Heart left ventricle (tissue), 16 donors: ENCODE measurements around the gene NUDT4. TPM values are rescaled to one million over a fixed set of nuclear protein-coding genes. Genes with fewer than 3 reads are reported as not detected.
A peak's percentile ranks its signal among the peaks of the same experiment; 100 is the strongest.

Source experiments
- ATAC-seq, 4 donors: fragments of 200-7000 bp; cut with Tn5 transposase; one replicate each; pipeline ENCODE4 v1.9.1; 2020 to 2022; ENCODE audit warnings: moderate library complexity in 4 of 4, mild to moderate bottlenecking in 3 of 4, moderate number of reproducible peaks in 1 of 4
- DNase-seq, 5 donors: peaks; one replicate each; pipeline ENCODE4 v3.0.0-alpha.2; 2020
- H3K27ac ChIP-seq, 12 donors: fragments of 200-600 bp; sonication (generic) in 4 of 12; one replicate each; pipeline versions ENCODE4 v1.5.0 to v1.8.0; 2016 to 2022; ENCODE audit warnings: mild to moderate bottlenecking in 2 of 12
- H3K27me3 ChIP-seq, 9 donors: fragments of 200-600 bp; sonication (generic) in 2 of 9; one replicate each; pipeline versions ENCODE4 v1.5.1 to v1.8.0; 2016 to 2022; ENCODE audit warnings: mild to moderate bottlenecking in 3 of 9
- H3K36me3 ChIP-seq, 9 donors: fragments of 200-600 bp; sonication (generic) in 2 of 9; one replicate each; pipeline versions ENCODE4 v1.5.0 to v1.8.0; 2018 to 2022; ENCODE audit warnings: mild to moderate bottlenecking in 2 of 9
- H3K4me1 ChIP-seq, 12 donors: fragments of 200-600 bp; sonication (generic) in 4 of 12; one replicate each; pipeline versions ENCODE4 v1.5.0 to v1.8.0; 2016 to 2022; ENCODE audit warnings: mild to moderate bottlenecking in 3 of 12
- H3K4me3 ChIP-seq, 12 donors: fragments of 200-600 bp; sonication (generic) in 4 of 12; one replicate each; pipeline versions ENCODE4 v1.5.0 to v1.8.0; 2017 to 2022; ENCODE audit warnings: mild to moderate bottlenecking in 9 of 12, moderate library complexity in 4 of 12
- H3K9me3 ChIP-seq, 12 donors: fragments of 200-600 bp; sonication (generic) in 4 of 12; one replicate each; pipeline versions ENCODE4 v1.5.0 to v1.8.0; 2016 to 2022; ENCODE audit warnings: mild to moderate bottlenecking in 1 of 12
- POLR2A ChIP-seq, 2 donors: fragments of 450-650 bp; IDR thresholded peaks; one replicate each; pipeline ENCODE4 v1.6.1; 2017; ENCODE audit warnings: antibody characterized with exemption in 2 of 2, mild to moderate bottlenecking in 2 of 2, moderate library complexity in 2 of 2
- WGBS, 4 donors: extraction: QIAGEN DNeasy Blood & Tissue Kit in 2 of 4; methylation state at CpG; one replicate each; pipeline versions ENCODE4 v1.1.5 to v1.1.7; 2013 to 2018; 5-methylcytosine and 5-hydroxymethylcytosine counted together
- intact Hi-C, 10 donors: fragments of 100-400 bp; cut with DNase I; formaldehyde crosslinking; loops; one replicate each; pipeline versions ENCODE4 v1.11.1 to v1.14.2; 2022
- polyA plus RNA-seq, 2 donors: library from polyadenylated mRNA; stranded (reverse); fragments of 200-250 nt; gene quantifications; one replicate each; pipeline ENCODE4 v1.2.3, GENCODE V29; 2013
- total RNA-seq, 9 donors: library from RNA; depleted of rRNA in 2 of 9; stranded (reverse); fragments of >200 nt in 2 of 9; fragmentation: NEBNext Ultra II Directional in 3 of 9; extraction: Animal tissue kit (Norgen Biotek cat#: 25700) in 3 of 9; gene quantifications; one replicate each; pipeline versions ENCODE4 v1.1.0 to v1.2.4, GENCODE V29; 2016 to 2023
- TF ChIP-seq, protein P1 (sequence below), 12 donors: fragments of 200-600 bp; sonication (generic) in 4 of 12; IDR thresholded peaks; one replicate each; pipeline versions ENCODE4 v1.5.0 to v1.8.0; 2018 to 2022; ENCODE audit warnings: antibody characterized with exemption in 12 of 12, mild to moderate bottlenecking in 5 of 12
- donor health status: ischemic (EF 13 %, LVEDD 7.1; RV severe dilation, severe dysfunction).
- donor health status: healthy with polysubstance abuse.
- donor health status: DM: no; HTN: yes; CAD: no.
- donor health status: DM: no; HTN: no; CAD: no.
- donor health status: ischemic (EF 25% LVEDD 6.9; RV normal size, moderate dysfunction).
- donor health status: ischemic (EF 25% LVEDD 5.7; RV mildly dilated, moderate dysfunction).
- donor health status: healthy.
- donor health status: DM: yes; HTN: yes; CAD: no.
- donor health status: ischemic (EF 35%, LVEDD 5.7; RV mildly dilated, moderate dysfunction).
- donor health status: nonischemic (EF 11% LVEDD 7.7; RV severe dilation, severe dysfunction).
- donor health status: DM: yes; HTN: yes; CAD: no.
- donor health status: PGD.
- donor health status: ischemic (EF 29% LVEDD 5.4; RV normal size, mild dysfunction).
- donor health status: nonischemic (EF 23%, LVEDD 6.1; RV moderate dilation, normal function).

Gene NUDT4
- total and polyA plus RNA-seq, 11 donors, result 59.9 to 667 (median 242) TPM

GRCh38 chr12:93413064-93413463 lies 35.3 kb downstream of the NUDT4 start:
- no peak overlapping the region for H3K4me3 ChIP-seq
- no peak for DNase-seq
- H3K4me1 ChIP-seq, result peaks cover 0 to 71% (median 44%) of the 10 kb centered on the region in 12 donors
- peaks cover 0 to 30% (median 22%) of the 10 kb centered on the region in 9 donors for H3K36me3 ChIP-seq
- WGBS, 4 donors, result 38 to 51% (median 42%) methylated on average over 3 of the region's 3 CpGs
- intact Hi-C loops, result loop anchor here in 3 of 10 donors (10.0 kb wide), 3 partner anchors 428 to 628 kb away; partner anchors contain the start of gene EEA1 (in 1 of the 3)
- no peaks in the 10 kb centered on the region for H3K27me3 ChIP-seq
- H3K9me3 ChIP-seq, result no peaks in the 10 kb centered on the region
- ATAC-seq, result no peak
- H3K27ac ChIP-seq, result peak overlapping the region in 3 of 12 donors; percentile 4 to 11 (median 6)
- TF ChIP-seq, protein P1, sequence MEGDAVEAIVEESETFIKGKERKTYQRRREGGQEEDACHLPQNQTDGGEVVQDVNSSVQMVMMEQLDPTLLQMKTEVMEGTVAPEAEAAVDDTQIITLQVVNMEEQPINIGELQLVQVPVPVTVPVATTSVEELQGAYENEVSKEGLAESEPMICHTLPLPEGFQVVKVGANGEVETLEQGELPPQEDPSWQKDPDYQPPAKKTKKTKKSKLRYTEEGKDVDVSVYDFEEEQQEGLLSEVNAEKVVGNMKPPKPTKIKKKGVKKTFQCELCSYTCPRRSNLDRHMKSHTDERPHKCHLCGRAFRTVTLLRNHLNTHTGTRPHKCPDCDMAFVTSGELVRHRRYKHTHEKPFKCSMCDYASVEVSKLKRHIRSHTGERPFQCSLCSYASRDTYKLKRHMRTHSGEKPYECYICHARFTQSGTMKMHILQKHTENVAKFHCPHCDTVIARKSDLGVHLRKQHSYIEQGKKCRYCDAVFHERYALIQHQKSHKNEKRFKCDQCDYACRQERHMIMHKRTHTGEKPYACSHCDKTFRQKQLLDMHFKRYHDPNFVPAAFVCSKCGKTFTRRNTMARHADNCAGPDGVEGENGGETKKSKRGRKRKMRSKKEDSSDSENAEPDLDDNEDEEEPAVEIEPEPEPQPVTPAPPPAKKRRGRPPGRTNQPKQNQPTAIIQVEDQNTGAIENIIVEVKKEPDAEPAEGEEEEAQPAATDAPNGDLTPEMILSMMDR (IDR thresholded peaks at IDR 0.05), result no peak
- TF ChIP-seq POLR2A (IDR thresholded peaks at IDR 0.05), result no peak

DNA sequence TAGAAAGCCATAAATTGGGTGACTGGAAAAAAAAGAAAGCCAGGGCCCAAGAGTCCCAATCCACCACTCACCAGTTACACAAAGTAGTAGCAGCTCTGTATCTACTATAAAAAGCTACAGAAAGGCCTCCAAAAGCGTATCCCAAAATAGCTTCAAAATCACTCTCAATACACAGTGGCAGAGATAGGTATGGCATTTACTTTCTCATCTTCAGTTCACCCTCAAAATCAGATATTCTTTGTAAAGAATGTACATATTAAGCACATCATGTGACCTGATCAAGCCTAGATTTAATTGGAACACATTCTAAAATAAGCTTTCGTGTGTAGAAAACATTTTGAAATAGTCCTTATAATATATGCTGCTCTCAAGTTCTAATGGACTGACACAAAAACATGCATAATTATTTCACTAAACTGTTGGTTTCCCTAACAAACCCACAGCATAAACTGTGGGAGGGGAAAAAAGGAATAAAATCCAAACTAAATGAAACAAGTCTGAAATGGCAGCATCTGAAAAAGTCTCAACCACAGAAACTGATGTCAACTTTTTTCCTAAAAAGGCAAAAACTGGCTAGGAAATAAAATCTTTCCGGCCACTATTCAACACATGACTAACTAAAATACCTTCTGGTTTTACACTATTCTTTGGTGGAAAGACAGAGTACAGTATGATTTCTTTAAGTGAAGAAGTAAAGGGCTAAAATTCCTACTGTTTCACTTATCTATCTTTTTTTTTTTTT lies 38.2 kb downstream of the NUDT4 start:
- no peak for DNase-seq
- intact Hi-C loops, result loop anchor here in 8 of 10 donors (5.0 to 10.0 kb wide), 5 partner anchors 429 to 631 kb away; partner anchors contain the start of gene EEA1 (in 1 of the 8)

GRCh38 chr12:93417967-93418480 lies 40.3 kb downstream of the NUDT4 start:
- DNase-seq, result no peak

More for the DNA sequence above, 38.2 kb downstream of the NUDT4 start:
- TF ChIP-seq, protein P1 (IDR thresholded peaks at IDR 0.05), result peak in 1 of 12 donors; percentile 18
- no peak for TF ChIP-seq POLR2A (IDR thresholded peaks at IDR 0.05)
- Histone ChIP-seq H3K9me3 (no peaks in the 10 kb centered on the region), H3K27me3 (no peaks in the 10 kb centered on the region), H3K4me3 (no peak overlapping the region), H3K27ac (peak overlapping the region; percentile 14 to 73 (median 60)), H3K36me3 (peaks cover 0 to 2% (median under 1%) of the 10 kb centered on the region in 9 donors), H3K4me1 (peaks cover 0 to 78% (median 49%) of the 10 kb centered on the region in 12 donors)
- ATAC-seq, result peak; percentile 60 to 79 (median 72)
- WGBS, 4 donors, result 43 to 53% (median 45%) methylated on average over 3 of the region's 3 CpGs

More at GRCh38 chr12:93417967-93418480, 40.3 kb downstream of the NUDT4 start:
- WGBS, 4 donors, result 89 to 94% (median 94%) methylated on average over 4 of the region's 4 CpGs
- Histone ChIP-seq H3K27ac (peak overlapping the region in 2 of 12 donors; percentile 20 to 41), H3K9me3 (no peaks in the 10 kb centered on the region), H3K4me1 (peaks cover 0 to 77% (median 41%) of the 10 kb centered on the region in 12 donors), H3K36me3 (no peaks in the 10 kb centered on the region), H3K4me3 (no peak overlapping the region), H3K27me3 (no peaks in the 10 kb centered on the region)
- ATAC-seq, result no peak
- intact Hi-C loops, result loop anchor here in 8 of 10 donors (5.0 to 10.0 kb wide), 5 partner anchors 431 to 633 kb away; partner anchors contain the start of gene EEA1 (in 1 of the 8)
- TF ChIP-seq, protein P1 (IDR thresholded peaks at IDR 0.05), result no peak
